ENCODE results near the gene MBLAC1. TPM values are rescaled to one million over a fixed set of nuclear protein-coding genes. Genes with fewer than 3 reads are reported as not detected.

Gene MBLAC1
- total RNA-seq, 1 experiment from 2014 or later, result 0.52 TPM

GRCh38 chr7:100095704-100096103, 31.1 kb upstream of the MBLAC1 start:
- DNase-seq (ENCODE audit: low spot score), result no peak

GRCh38 chr7:100098913-100099312, 27.9 kb upstream of the MBLAC1 start:
- DNase-seq (ENCODE audit: low spot score), result no peak

GRCh38 chr7:100099452-100099851, 27.3 kb upstream of the MBLAC1 start:
- no peak for DNase-seq (ENCODE audit: low spot score)

- peak; percentile 95 for DNase-seq (ENCODE audit: low spot score)
These were observed 26.2 kb upstream of the MBLAC1 start for GRCh38 chr7:100100420-100101015.

- peak; percentile 99 for DNase-seq (ENCODE audit: low spot score)
These were observed 25.5 kb upstream of the MBLAC1 start, which contains the start of the genes AP4M1 and MCM7 for GRCh38 chr7:100101016-100101862. Gene AP4M1 (plus strand): TSS chr7:100101643. CDS start chr7:100101715, 72 bp downstream. Gene MCM7 (minus strand): TSS chr7:100101397. CDS start chr7:100101294, 103 bp downstream.

- DNase-seq (ENCODE audit: low spot score), result no peak
These were observed 23.6 kb upstream of the MBLAC1 start for GRCh38 chr7:100102950-100103840.

GRCh38 chr7:100105534-100105933, 21.2 kb upstream of the MBLAC1 start:
- no peak for DNase-seq (ENCODE audit: low spot score)

GRCh38 chr7:100106633-100107032, 20.1 kb upstream of the MBLAC1 start:
- DNase-seq (ENCODE audit: low spot score), result no peak

GRCh38 chr7:100107125-100107737, 19.5 kb upstream of the MBLAC1 start:
- DNase-seq (ENCODE audit: low spot score), result no peak

- DNase-seq (ENCODE audit: low spot score), result no peak
These were observed 18.9 kb upstream of the MBLAC1 start for GRCh38 chr7:100107890-100108289.

- DNase-seq (ENCODE audit: low spot score), result no peak
These were observed 17.1 kb upstream of the MBLAC1 start for GRCh38 chr7:100109521-100110163.

- no peak for DNase-seq (ENCODE audit: low spot score)
These were observed 15.6 kb upstream of the MBLAC1 start for GRCh38 chr7:100111156-100111555.

- DNase-seq (ENCODE audit: low spot score), result no peak
These were observed 14.9 kb upstream of the MBLAC1 start for GRCh38 chr7:100111914-100112313.

GRCh38 chr7:100115026-100115425, 11.7 kb upstream of the MBLAC1 start:
- DNase-seq (ENCODE audit: low spot score), result no peak

- DNase-seq (ENCODE audit: low spot score), result no peak
These were observed 8.2 kb upstream of the MBLAC1 start for GRCh38 chr7:100118388-100119071.

GRCh38 chr7:100119072-100119969, 7.4 kb upstream of the MBLAC1 start, which contains the start of the genes CNPY4 and TAF6:
Gene CNPY4 (plus strand): TSS chr7:100119634. CDS start chr7:100119745, 111 bp downstream.
Gene TAF6 (minus strand): TSS chr7:100119358. CDS start chr7:100114209, 5,149 bp downstream.
- DNase-seq (ENCODE audit: low spot score), result peak; percentile 96

- DNase-seq (ENCODE audit: low spot score), result peak; percentile 46
These were observed 6.6 kb upstream of the MBLAC1 start for GRCh38 chr7:100119970-100120732.

- DNase-seq (ENCODE audit: low spot score), result no peak
These were observed 6.1 kb upstream of the MBLAC1 start for GRCh38 chr7:100120733-100121036.

GRCh38 chr7:100122067-100122466, 4.7 kb upstream of the MBLAC1 start:
- peak; percentile 2 for DNase-seq (ENCODE audit: low spot score)
